GM21390 (cell line): ENCODE results near the gene MGMT.

Experiments
- ATAC-seq: cut with Tn5 transposase; IDR thresholded peaks from one replicate; pipeline ENCODE4 v1.9.1; 2021; ENCODE audit not compliant: unreplicated experiment

Gene MGMT

DNA sequence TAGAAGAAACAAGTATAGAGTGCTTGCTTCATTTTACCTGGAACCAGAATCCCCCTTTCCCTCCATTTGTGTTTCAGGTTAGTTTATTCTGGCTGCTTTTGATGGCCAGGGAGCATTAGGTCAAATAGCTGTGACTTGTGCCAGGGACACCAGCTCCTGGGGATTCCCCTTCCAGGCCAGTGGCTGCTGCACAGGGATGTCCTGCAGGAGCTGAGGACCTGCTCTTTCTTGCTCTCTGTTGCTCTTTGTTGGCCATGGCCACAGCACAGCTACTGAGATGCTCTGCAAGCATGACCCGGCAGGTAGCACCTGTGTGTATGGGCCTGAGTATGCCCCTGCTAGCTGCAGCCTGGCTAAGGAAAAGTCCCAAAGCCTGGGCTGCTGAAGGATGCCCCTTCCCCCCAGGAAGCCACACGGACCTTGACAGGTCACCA is 288.1 kb downstream of the MGMT start:
- no peak for ATAC-seq

DNA sequence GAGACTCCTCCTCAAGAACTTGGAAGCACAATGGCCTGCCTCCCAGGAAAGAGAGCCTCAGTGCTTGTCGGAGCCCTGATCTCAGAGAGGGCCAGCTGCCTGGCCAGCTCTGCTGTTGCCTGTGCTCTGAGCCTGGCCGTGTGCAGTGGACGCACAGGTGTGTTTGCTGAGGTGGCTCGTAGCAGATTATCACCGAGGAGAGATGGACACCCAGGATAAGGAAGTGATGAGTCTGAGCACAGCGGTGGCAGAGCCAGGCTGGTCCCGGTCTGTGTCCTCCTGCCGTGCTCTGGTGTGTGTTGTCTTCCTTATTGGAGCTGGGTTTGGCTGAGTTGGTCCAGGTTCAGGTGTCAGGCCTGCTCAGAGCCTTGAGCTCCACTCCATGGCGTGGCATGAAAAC is 288.6 kb downstream of the MGMT start:
- no peak for ATAC-seq

DNA sequence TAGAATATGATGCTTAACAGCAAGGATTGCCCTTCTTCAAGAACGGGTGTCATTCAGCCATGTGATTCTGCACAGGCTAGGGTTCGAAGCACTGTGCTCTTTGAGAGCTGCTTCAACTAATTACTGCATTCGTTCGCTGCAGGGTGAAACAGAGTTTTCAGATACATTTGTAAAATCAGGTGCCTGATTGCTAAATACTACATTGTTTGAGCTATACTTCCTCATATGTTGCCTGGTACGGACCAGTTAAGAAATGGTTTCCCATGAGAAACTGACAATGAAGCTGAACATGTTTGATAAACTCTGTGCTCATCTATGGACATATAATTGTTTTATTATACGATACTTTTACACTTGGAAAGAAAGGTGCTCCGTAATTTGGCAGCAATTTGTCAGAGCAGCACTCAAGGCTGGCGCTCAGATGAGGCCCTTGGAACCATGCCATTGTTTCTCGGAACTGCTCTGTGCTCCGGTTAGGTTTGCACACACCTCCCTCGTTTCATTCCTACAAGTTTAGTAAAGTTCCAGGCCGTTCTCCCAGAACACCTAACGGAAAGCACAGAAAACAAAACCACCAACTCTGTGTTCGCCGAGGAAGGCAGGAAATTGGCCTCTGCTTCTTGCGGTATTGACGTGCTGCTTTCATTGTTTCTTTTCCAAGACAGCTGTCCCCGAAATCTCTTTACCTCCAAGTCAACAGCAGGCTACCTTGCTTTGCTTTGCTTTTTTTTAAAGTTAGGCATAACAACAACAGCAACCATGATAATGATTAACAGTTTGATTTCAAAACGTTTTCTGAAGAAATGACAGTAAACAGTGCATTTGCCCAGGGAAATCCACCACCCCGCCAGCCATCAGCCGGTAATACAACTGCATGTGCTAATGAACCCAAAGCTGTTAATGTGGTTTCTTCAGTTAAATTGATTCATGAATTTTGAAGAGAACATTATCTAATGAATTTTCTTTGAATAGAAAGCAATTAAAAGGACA is 290.2 kb downstream of the MGMT start:
- peak; percentile 53 for ATAC-seq

GRCh38 chr10:129758207-129759021 is 291.4 kb downstream of the MGMT start:
- no peak for ATAC-seq

DNA sequence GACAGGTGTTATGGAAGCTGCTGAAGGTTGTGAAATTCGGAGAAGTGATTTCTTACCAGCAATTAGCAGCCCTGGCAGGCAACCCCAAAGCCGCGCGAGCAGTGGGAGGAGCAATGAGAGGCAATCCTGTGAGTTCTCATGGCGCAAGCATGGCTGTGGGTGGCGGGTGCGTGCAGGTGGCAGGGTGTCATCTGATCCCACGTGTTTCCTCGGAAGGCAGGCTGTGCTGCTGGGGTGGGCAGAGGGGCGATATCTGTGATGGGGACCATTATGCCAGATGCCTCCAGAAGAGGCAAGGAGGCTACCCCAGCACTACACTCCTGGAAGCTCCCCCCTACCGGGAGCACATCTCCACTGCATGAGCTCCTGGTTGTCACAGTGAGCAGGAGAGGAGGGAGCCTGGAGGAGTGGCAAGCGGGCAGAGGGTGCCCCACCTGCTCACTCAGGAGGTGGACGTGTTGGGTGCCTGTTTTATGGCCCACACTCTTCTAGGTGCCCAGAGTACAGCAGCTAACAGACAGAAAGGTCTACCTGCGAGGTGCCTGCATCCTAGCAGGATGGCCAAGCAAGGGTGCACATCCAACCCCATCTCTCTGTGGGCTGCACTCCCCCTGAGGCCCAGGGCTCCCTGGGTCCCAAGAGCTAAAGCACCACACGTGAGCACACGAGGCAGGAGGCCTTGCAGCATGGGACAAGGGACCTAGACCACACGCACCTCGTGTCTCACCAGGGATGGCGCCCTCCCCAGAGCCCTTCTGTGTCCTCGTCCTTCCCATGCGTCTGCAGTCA is 292.4 kb downstream of the MGMT start:
- ATAC-seq: no peak

GRCh38 chr10:129760003-129760315 is 292.9 kb downstream of the MGMT start:
- no peak for ATAC-seq

- ATAC-seq: no peak
Observed at GRCh38 chr10:129760416-129760815, 293.4 kb downstream of the MGMT start.

DNA sequence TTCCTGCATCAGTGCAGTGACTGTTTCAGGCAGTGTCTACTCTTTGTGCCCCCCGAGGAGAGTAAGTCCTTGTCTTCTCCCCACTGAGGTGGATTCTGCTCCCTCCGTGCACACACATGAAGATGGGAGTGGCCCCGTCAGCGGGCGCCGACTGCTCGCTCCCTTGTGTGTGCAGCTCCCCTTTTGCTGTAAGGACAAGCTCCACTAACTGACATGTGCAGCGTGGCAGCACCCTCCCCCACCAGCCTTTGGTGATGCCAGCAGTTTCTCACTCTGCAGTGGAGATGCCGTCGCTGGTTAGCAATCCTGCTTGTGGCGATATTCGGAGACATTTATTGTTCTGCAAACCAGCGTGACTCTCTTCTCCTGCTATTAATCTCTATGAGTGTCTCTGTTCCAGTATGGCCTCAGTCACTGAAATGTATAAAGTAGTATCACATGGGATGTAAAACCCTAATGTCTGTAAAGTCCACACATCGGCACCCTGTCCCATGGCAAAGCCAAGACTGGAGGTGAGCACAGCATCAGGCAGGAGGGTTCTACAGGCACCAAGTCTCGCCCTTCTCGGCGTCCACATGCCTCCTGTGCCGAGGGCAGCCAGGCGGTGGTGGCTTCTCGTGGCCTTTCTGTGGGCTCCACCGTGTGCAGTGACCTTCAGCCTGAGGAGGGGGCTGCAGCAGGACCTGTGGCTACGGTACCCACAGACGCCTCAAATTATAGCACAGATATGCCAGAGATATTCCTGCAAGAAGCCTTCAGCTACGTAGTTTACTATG is 294.3 kb downstream of the MGMT start:
- ATAC-seq: no peak

DNA sequence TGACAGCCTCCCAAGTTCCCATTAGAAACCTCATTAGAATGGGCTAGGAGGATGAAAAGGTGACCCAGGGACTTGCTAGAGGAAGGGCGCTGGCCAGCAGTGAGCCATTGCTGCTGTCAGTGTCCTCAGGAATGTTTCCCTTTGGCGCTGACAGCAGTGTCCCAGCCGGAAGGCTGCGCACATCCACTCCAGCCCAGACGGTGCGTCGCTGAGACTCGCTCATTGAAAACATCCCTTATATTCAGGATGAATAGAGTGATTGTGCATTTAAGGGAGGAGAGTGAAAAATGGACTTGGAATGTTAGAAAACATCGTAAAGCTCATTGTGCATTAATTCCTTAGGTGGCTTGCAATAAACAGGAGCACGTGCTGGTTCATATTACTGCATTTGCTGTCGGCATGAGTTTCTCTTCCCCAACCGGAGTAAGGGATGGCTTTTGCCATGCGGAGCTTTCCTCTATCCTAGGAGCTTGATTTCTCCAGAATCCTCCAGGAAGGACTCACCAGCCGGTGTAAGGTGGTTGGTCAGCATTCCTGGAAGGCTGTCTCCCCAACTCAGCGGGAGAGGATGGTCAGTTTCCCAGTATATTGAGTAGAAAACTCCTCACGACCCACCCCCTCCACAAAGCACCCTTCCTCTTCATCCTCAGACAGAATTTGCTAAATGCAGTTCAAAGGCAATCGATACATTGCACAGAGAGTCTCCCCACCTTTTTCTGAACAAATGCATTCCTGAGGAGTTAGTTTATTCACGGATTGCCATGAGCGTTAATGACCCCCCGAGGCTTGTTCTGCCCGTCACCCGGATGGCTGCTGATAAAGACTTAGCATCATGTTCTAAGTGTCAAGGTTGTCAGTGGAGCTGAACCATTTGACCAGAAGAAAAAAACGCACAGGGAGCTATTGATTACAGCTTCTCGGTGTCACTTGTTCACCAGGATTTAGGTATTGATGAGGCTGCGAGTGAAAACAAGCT is 295.2 kb downstream of the MGMT start:
- no peak for ATAC-seq

DNA sequence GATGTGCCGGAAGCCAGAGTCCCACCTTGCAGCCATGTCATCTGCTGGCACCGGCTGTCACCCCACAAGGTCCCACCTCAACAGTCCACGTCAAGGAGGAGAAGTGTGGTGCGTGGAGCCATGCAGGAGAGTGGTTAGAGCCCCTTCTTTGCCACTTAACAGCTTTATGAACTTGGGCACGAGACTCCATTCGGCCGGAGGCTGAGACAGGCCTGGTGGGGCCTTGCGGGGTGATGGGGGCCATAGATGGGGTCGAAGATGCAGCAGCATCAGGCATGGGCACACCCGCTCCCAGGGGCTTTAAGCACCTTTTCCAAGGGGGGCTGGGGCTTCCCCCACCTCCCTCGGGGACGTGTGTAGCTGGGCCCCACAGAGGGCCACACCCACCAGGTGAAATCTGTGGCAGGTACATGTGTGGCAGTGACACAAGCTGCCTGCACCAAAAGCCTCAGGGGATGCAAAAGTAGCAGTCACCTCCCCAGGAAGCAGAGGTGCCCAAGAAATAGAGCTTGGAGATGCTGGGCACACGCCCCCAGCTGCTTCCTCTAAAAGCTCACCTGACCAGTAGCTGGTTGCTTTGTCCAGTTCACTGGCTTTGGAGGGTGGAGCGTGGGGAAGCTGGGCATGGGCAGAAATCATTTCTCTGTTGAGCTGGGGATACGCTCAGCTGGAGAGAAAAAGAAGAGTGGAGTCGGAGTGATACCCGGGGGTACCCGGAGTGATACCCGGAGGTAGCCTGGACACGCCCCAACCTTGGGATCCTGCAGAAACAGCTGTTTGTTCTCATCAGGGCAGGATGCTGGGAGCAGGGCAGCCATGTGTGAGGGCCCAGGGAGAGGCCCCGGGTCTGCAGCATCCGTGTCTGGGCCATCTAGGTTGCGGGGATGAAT is 297.2 kb downstream of the MGMT start:
- no peak for ATAC-seq

DNA sequence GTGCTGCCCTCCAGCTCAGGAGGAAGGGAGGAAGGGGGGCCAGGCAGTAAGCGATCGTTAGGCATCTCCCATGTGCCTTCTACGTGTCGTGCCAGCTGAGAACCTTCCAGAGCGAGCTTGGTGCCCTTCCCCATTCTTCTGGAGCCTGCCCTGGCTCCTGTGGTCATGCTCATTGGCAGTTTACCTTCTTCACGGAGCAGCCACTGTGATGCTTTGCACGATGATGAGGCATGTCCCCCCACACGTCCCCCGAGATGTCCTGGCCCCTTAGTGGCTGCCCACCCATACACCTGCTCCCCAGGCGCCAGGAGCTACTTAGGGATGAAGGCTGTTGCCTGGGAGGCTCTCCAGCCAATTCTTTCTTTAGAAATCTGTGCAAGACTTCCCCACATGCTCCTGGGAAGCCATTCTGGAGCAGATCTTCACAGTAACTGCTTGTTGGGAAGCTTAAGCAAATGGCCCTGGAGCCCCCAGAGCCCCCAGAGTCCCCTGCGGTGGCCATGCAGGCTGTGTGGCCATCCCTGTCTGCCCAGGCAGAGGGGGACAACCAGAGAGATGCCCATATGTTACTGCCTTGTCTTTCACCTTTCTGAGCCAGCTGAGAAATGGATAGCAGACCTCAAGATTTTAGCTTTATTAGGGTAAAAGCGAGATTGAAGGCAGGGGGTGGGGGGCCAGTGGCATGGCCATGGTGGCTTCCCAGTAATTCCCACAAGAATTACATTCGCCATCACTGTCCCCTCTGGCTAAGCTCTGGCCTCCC is 298.0 kb downstream of the MGMT start:
- no peak for ATAC-seq

DNA sequence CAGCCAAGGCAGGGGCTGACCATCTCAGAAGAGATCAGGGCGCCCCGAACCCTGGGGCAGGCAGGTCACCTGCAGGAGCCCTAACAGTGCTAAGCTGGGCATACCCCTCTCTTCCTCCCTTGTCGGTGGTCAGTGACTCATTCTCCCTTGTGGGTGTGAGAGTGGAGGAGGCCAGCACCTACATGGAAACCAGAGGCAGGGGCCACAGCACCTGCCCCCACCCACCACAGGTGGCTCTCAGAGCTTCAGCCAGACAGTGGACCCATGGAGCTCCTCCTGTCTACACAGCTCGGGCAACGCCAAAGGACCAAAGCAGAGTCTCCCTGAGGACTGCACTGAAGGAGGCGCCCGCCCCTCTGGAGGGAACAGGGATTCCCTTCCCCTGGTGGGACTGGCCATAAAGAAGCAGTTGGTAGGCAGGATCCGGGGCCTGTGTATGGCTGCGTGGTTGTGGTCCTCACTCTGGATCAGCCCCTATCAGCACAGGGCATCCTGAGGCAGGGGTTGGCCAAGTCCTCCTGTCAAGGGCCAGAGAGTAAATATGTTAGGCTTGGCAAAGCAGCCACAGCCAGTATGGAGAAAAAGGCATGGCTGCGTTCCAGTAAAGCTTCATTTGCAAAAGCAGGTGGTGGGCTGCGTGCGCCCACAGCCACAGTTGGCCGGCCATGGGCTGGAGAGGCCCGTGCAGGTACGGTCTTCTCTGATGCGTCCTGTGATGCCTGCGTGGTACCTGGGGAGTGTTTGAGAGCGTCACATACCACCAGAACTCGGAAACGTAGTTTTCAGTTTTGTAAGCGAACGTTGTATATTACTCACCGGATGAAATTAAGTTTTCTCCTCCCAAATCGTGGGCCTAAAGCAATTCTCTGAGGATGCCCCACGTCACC is 298.9 kb downstream of the MGMT start:
- ATAC-seq: no peak

- ATAC-seq: no peak
Observed at GRCh38 chr10:129766611-129767550, 299.8 kb downstream of the MGMT start.

DNA sequence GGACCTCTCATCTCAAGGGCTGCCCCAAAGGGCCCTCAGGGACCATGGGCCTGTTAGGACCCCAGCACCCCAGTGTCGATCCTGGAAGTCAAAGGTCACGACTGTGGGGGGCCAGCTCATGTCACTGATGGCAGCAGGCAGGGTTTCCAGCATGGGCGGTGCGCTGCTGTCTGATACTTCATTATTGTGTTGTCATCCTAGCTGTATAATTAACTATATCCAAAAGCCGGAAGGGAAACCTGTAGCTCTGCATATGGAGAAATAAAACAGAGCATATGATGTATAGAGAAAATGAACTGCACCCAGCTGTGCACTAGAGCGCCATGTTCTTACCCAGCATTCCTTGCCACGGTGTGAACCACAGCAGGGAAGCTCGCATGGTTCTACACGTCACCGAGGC is 300.7 kb downstream of the MGMT start:
- no peak for ATAC-seq
